K562 (cell line): ENCODE results near the gene LRIT3. TPM values are rescaled to one million over a fixed set of nuclear protein-coding genes. Genes with fewer than 3 reads are reported as not detected.
A peak's percentile ranks its signal among the peaks of the same experiment; 100 is the strongest.

Experiments used
- ATAC-seq: fragments of 200-7000 bp; cut with Tn5 transposase; 3 replicates; pipeline ENCODE4 v1.9.1; 2020; ENCODE audit warnings: moderate library complexity
- BruUV-seq: library from RNA; stranded (reverse); fragments of 400-500 nt; replicated peaks from 2 replicates; lab custom pipeline; 2021; lab: Mats Ljungman, UMichigan
- CTCF ChIA-PET: fragments of 300-600 bp; formaldehyde crosslinking; extraction: SDS; loops from one replicate; lab custom pipeline; 2021; ENCODE audit warnings: low intra/inter-chr PET ratio; lab: Yijun Ruan, JAX
- POLR2A ChIA-PET: fragments of 300-600, 350-650 bp; sonication (Branson Sonifier 250); formaldehyde crosslinking; extraction: SDS; loops from one replicate; lab custom pipeline; 2021; ENCODE audit warnings: antibody characterized with exemption, inconsistent platforms; lab: Yijun Ruan, JAX
- DNase-seq, 4 experiments: peaks; one replicate each; pipeline versions ENCODE4 v3.0.0 to v3.0.0-alpha.2; 2011 to 2018; ENCODE audit warnings: low spot score in 3 of 4, mixed read lengths in 3 of 4; ENCODE audit errors: extremely low read depth in 1 of 4
- FAIRE-seq: peaks from 2 replicates; lab custom pipeline; 2011; peaks lifted over from hg19 to GRCh38; lab: Jason Lieb, UNC
- H2AFZ ChIP-seq: 2 replicates; pipeline ENCODE4 v1.6.0; 2011; ENCODE audit warnings: low read depth, low read length, control low read depth, inconsistent platforms
- H3K27ac ChIP-seq: fragments of 200-600 bp; 3 replicates; pipeline ENCODE4 v1.8.0; 2011; ENCODE audit warnings: low read depth, mild to moderate bottlenecking, control low read depth, inconsistent platforms, low read length, moderate library complexity, mixed read lengths; ENCODE audit errors: extremely low read depth
- H3K27me3 ChIP-seq, 2 experiments: fragments of 300-600 bp in 1 of 2; 2 replicates in 1 of 2; 3 replicates in 1 of 2; pipeline versions ENCODE4 v1.6.0 to v1.8.0; 2011; ENCODE audit warnings: inconsistent platforms in 2 of 2, low read length in 2 of 2, mild to moderate bottlenecking in 1 of 2, mixed read lengths in 1 of 2, moderate library complexity in 1 of 2; ENCODE audit not compliant: control insufficient read depth in 2 of 2, insufficient read depth in 2 of 2
- H3K36me3 ChIP-seq: fragments of 300-600 bp; 3 replicates; pipeline ENCODE4 v1.8.0; 2011; ENCODE audit warnings: mild to moderate bottlenecking, low read length, inconsistent platforms; ENCODE audit not compliant: control insufficient read depth, insufficient read depth
- H3K4me1 ChIP-seq, 2 experiments: fragments of 200-600 bp in 1 of 2; replicated peaks in 1 of 2; 2 replicates in 1 of 2; 3 replicates in 1 of 2; pipeline versions ENCODE4 v1.5.1 to v1.8.0; 2011; ENCODE audit warnings: inconsistent platforms in 2 of 2, low read length in 2 of 2, mild to moderate bottlenecking in 1 of 2, mixed read lengths in 1 of 2, moderate library complexity in 1 of 2; ENCODE audit not compliant: control insufficient read depth in 2 of 2, insufficient read depth in 2 of 2
- H3K4me2 ChIP-seq: 2 replicates; pipeline ENCODE4 v1.6.1; 2011; ENCODE audit warnings: low read length, control low read depth, inconsistent platforms, mixed read lengths; ENCODE audit not compliant: insufficient read depth
- H3K4me3 ChIP-seq: fragments of 200-600 bp; sonication (generic), shearing (Covaris generic); 2 replicates; pipeline ENCODE4 v1.5.1; 2016; ENCODE audit warnings: control low read depth, inconsistent platforms
- H3K79me2 ChIP-seq: fragments of 200-600 bp; 3 replicates; pipeline ENCODE4 v1.8.0; 2011; ENCODE audit warnings: low read length, inconsistent platforms; ENCODE audit not compliant: control insufficient read depth, insufficient read depth
- H3K9ac ChIP-seq, 2 experiments: 2 replicates each; pipeline versions ENCODE4 v1.6.0 to v1.6.1; 2011; ENCODE audit warnings: low read depth in 2 of 2, low read length in 2 of 2, control low read depth in 1 of 2, inconsistent platforms in 1 of 2, mild to moderate bottlenecking in 1 of 2, mixed read lengths in 1 of 2; ENCODE audit not compliant: insufficient read depth in 1 of 2
- H3K9me1 ChIP-seq: one replicate; pipeline ENCODE4 v1.6.0; 2011; ENCODE audit warnings: inconsistent platforms, mild to moderate bottlenecking, low read length, moderate library complexity; ENCODE audit not compliant: control insufficient read depth, insufficient read depth
- H3K9me3 ChIP-seq: replicated peaks from 2 replicates; pipeline ENCODE4 v1.5.1; 2011; ENCODE audit warnings: low read depth, low read length, inconsistent platforms; ENCODE audit not compliant: control insufficient read depth, insufficient read depth
- H4K20me1 ChIP-seq: replicated peaks from 2 replicates; pipeline ENCODE4 v1.6.1; 2011; ENCODE audit warnings: low read length, inconsistent platforms, mixed read lengths; ENCODE audit not compliant: control insufficient read depth, insufficient read depth
- CBFA2T3 ChIP-seq: fragments of 450-650 bp; IDR thresholded peaks from 2 replicates; pipeline ENCODE4 v1.6.1; 2017
- CEBPB ChIP-seq: fragments of 450-650 bp; IDR thresholded peaks from 2 replicates; pipeline ENCODE4 v1.6.1; 2016; ENCODE audit warnings: missing genetic modification characterization, missing compliant biosample characterization
- GTF3C2 ChIP-seq: IDR thresholded peaks from 3 replicates; pipeline ENCODE4 v1.6.1; 2011; ENCODE audit warnings: borderline replicate concordance, mild to moderate bottlenecking, moderate library complexity; ENCODE audit not compliant: insufficient read length; ENCODE audit errors: extremely low read depth
- SLC30A9 ChIP-seq: fragments of 250-450 bp; sonication (Bioruptor Pico); IDR thresholded peaks from 2 replicates; pipeline ENCODE4 v1.8.0; 2022; ENCODE audit warnings: mild to moderate bottlenecking, moderate library complexity
- SMAD4 ChIP-seq: fragments of 250-450 bp; sonication (Bioruptor Pico); conservative IDR thresholded peaks from 2 replicates; pipeline ENCODE4 v1.8.0; 2021; ENCODE audit warnings: inconsistent platforms, mild to moderate bottlenecking, moderate library complexity
- TAL1 ChIP-seq: fragments of 450-650 bp; IDR thresholded peaks from 2 replicates; pipeline ENCODE4 v1.6.1; 2016; ENCODE audit warnings: mild to moderate bottlenecking
- TCF3 ChIP-seq: sonication (generic); formaldehyde crosslinking; IDR thresholded peaks from 2 replicates; pipeline ENCODE4 v1.4.0; 2020; ENCODE audit warnings: mild to moderate bottlenecking, missing genetic modification reagents
- in situ Hi-C: fragments of 300-500 bp; cut with MboI; formaldehyde crosslinking; loops from 4 replicates; pipeline ENCODE4 v1.15.0; 2018; ENCODE audit warnings: inconsistent platforms, mixed read lengths
- intact Hi-C: fragments of 100-400 bp; cut with micrococcal nuclease; formaldehyde crosslinking; loops from 2 replicates; pipeline ENCODE4 v1.14.2; 2022
- polyA plus RNA-seq, 8 experiments: library from polyadenylated mRNA; depleted of rRNA in 4 of 8; stranded (reverse) in 5 of 8; unstranded in 3 of 8; fragments of >200 nt; fragmentation: Nextera tagmentation in 2 of 8; fragmentation: Illumina TruSeq in 1 of 8; extraction: Ambion mirVana in 2 of 8; extraction: Trizol in 1 of 8; gene quantifications; 2 replicates each; pipeline versions ENCODE4 v1.2.1 to v1.2.3, GENCODE V29; 2011 to 2014; ENCODE audit warnings: inconsistent platforms in 1 of 8, missing spikeins in 1 of 8
- total RNA-seq, 7 experiments: library from RNA; depleted of rRNA in 6 of 7; stranded (reverse); fragments of >200 nt in 6 of 7; fragmentation: Illumina TruSeq in 2 of 7; extraction: Trizol in 2 of 7; gene quantifications; 2 replicates each; pipeline versions ENCODE4 v1.2.1 to v1.2.3, GENCODE V29; 2011 to 2021; ENCODE audit warnings: low replicate concordance in 1 of 7

LRIT3 gene
- total and polyA plus RNA-seq, 9 of the 15 experiments (the other 6 are each of a cell fraction or from before 2014, with no cell fraction given) = 0.04 to 0.10 (median 0.04) TPM; not detected in 4

- Histone ChIP-seq H3K27me3 (no peaks in the 10 kb centered on the region), H3K36me3 (no peaks in the 10 kb centered on the region), H3K27ac (no peak overlapping the region), H3K4me1 (no peaks in the 10 kb centered on the region), H3K9me3 (no peaks in the 10 kb centered on the region), H3K9me1 (no peaks in the 10 kb centered on the region), H3K9ac (no peak overlapping the region), H4K20me1 (no peaks in the 10 kb centered on the region), H3K4me2 (no peak overlapping the region), H3K79me2 (no peaks in the 10 kb centered on the region), H3K4me3 (no peak overlapping the region), H2AFZ (peak overlapping the region; percentile 52)
- TF ChIP-seq CEBPB (tag) = 0 out of 2 replicates have a peak, but pooled peaks have one; percentile 30
- TF ChIP-seq GTF3C2 = no peak
- TF ChIP-seq TCF3 (CRISPR knock-in tag) = peak; percentile 65
- peak; percentile 15; the same call in 1 of the 2 replicates for TF ChIP-seq TAL1
- TF ChIP-seq SMAD4 (CRISPR knock-in tag) = 0 out of 2 replicates have a peak, but pooled peaks have one; percentile 10
- TF ChIP-seq CBFA2T3 = peak; percentile 8; the same call in 1 of the 2 replicates
- no peak for TF ChIP-seq SLC30A9 (CRISPR knock-in tag)
- intact Hi-C loops = no loop called here
- FAIRE-seq (no peak), DNase-seq (no peak), ATAC-seq (no peak)
- POLR2A ChIA-PET = no interaction called here
- CTCF ChIA-PET = no interaction called here
- BruUV-seq = no TSS peak
- in situ Hi-C loops = no loop called here
These were observed 38.4 kb downstream of the LRIT3 start for GRCh38 chr4:109886303-109886702.
